K562 (cell line): ENCODE measurements around the gene TBXAS1. TPM values are rescaled to one million over a fixed set of nuclear protein-coding genes. Genes with fewer than 3 reads are reported as not detected.

Experiments
- ATF7 ChIP-seq: fragments of 450-650 bp; IDR thresholded peaks from 2 replicates; pipeline ENCODE4 v1.7.1; 2014; ENCODE audit warnings: mild to moderate bottlenecking, moderate library complexity
- BMI1 ChIP-seq: fragments of 150-350 bp; IDR thresholded peaks from 2 replicates; pipeline ENCODE4 v1.6.1; 2014; ENCODE audit warnings: low read length
- CREB1 ChIP-seq, 2 experiments: sonication (generic) in 1 of 2; formaldehyde crosslinking in 1 of 2; IDR thresholded peaks; 2 replicates each; pipeline versions ENCODE4 v1.6.1 to v1.8.0; 2012 to 2022; ENCODE audit warnings: inconsistent platforms in 1 of 2, mild to moderate bottlenecking in 1 of 2, missing genetic modification reagents in 1 of 2, moderate library complexity in 1 of 2
- DEAF1 ChIP-seq: fragments of 450-650 bp; formaldehyde crosslinking; IDR thresholded peaks from 2 replicates; pipeline ENCODE4 v1.4.0; 2020; ENCODE audit warnings: mild to moderate bottlenecking, moderate library complexity
- ETS1 ChIP-seq: conservative IDR thresholded peaks from 2 replicates; pipeline ENCODE4 v1.6.1; 2011; ENCODE audit warnings: low read depth, mild to moderate bottlenecking, low read length; ENCODE audit not compliant: control insufficient read depth
- ETV6 ChIP-seq, 3 experiments: fragments of 150-350 bp in 1 of 3; sonication (generic) in 1 of 3; formaldehyde crosslinking in 1 of 3; IDR thresholded peaks; 2 replicates each; pipeline versions ENCODE4 v1.6.1 to v1.8.0; 2014 to 2022; ENCODE audit warnings: borderline replicate concordance in 2 of 3, low read depth in 2 of 3, antibody characterized with exemption in 1 of 3, low read length in 1 of 3, mild to moderate bottlenecking in 1 of 3, missing genetic modification reagents in 1 of 3
- HNRNPH1 ChIP-seq: fragments of 200-400 bp; formaldehyde crosslinking; optimal IDR thresholded peaks from 2 replicates; pipeline ENCODE3; 2017; ENCODE audit warnings: low read depth, mild to moderate bottlenecking, low read length, moderate library complexity
- HOMEZ ChIP-seq: fragments of 250-450 bp; sonication (Bioruptor Pico); IDR thresholded peaks from 2 replicates; pipeline ENCODE4 v1.4.0; 2020; ENCODE audit warnings: mild to moderate bottlenecking, moderate library complexity
- ILF3 ChIP-seq: fragments of 450-650 bp; IDR thresholded peaks from 2 replicates; pipeline ENCODE4 v1.6.1; 2018; ENCODE audit warnings: antibody characterized with exemption, mild to moderate bottlenecking, moderate library complexity, borderline replicate concordance
- KAT8 ChIP-seq: fragments of 450-650 bp; IDR thresholded peaks from 2 replicates; pipeline ENCODE4 v1.6.1; 2016; ENCODE audit warnings: low read depth, mild to moderate bottlenecking
- MLX ChIP-seq, 2 experiments: fragments of 450-650 bp in 1 of 2; sonication (generic) in 1 of 2; formaldehyde crosslinking; conservative IDR thresholded peaks; 2 replicates each; pipeline versions ENCODE4 v1.4.0 to v1.8.1; 2020 to 2022; ENCODE audit warnings: mild to moderate bottlenecking in 1 of 2, missing genetic modification reagents in 1 of 2
- NUFIP1 ChIP-seq: fragments of 450-650 bp; IDR thresholded peaks from 2 replicates; pipeline ENCODE4 v1.6.1; 2018; ENCODE audit not compliant: partially characterized antibody
- PHTF2 ChIP-seq: fragments of 250-450 bp; sonication (Bioruptor Pico); IDR thresholded peaks from 2 replicates; pipeline ENCODE4 v1.5.0; 2021; ENCODE audit warnings: mild to moderate bottlenecking
- POLR2AphosphoS2 ChIP-seq: IDR thresholded peaks from 2 replicates; pipeline ENCODE4 v1.6.1; 2012; ENCODE audit warnings: low read length, improper control_type of control experiment
- SOX6 ChIP-seq: fragments of 450-650 bp; IDR thresholded peaks from 2 replicates; pipeline ENCODE4 v1.6.1; 2014; ENCODE audit warnings: mild to moderate bottlenecking
- TAF15 ChIP-seq: fragments of 200-400 bp; formaldehyde crosslinking; IDR thresholded peaks from 2 replicates; pipeline ENCODE4 v1.6.1; 2017; ENCODE audit warnings: mild to moderate bottlenecking, low read depth, low read length, moderate library complexity
- TFAM ChIP-seq: fragments of 250-450 bp; sonication (Bioruptor Pico); conservative IDR thresholded peaks from 2 replicates; pipeline ENCODE4 v1.5.0; 2021; ENCODE audit warnings: mild to moderate bottlenecking, moderate library complexity
- YY1 ChIP-seq, 3 experiments: IDR thresholded peaks; 2 replicates each; pipeline ENCODE4 v1.6.1; 2011; ENCODE audit warnings: low read length in 2 of 3, mild to moderate bottlenecking in 2 of 3, moderate library complexity in 2 of 3, borderline replicate concordance in 1 of 3, control low read depth in 1 of 3, low read depth in 1 of 3; ENCODE audit not compliant: insufficient read depth in 3 of 3, insufficient replicate concordance in 2 of 3, control insufficient read depth in 1 of 3, insufficient read length in 1 of 3; ENCODE audit errors: extremely low read depth in 1 of 3
- ZKSCAN8 ChIP-seq: fragments of 200-800 bp; sonication (Bioruptor generic); IDR thresholded peaks from 2 replicates; pipeline ENCODE4 v1.6.1; 2016; ENCODE audit warnings: missing genetic modification characterization, missing compliant biosample characterization
- ZNF766 ChIP-seq: fragments of 200-800 bp; sonication (Bioruptor generic); conservative IDR thresholded peaks from 2 replicates; pipeline ENCODE4 v1.6.1; 2016; ENCODE audit warnings: missing genetic modification characterization, missing compliant biosample characterization
- polyA plus RNA-seq, 8 experiments: library from polyadenylated mRNA; depleted of rRNA in 4 of 8; stranded (reverse) in 5 of 8; unstranded in 3 of 8; fragments of >200 nt; fragmentation: Nextera tagmentation in 2 of 8; fragmentation: Illumina TruSeq in 1 of 8; extraction: Ambion mirVana in 2 of 8; extraction: Trizol in 1 of 8; gene quantifications; 2 replicates each; pipeline versions ENCODE4 v1.2.1 to v1.2.3, GENCODE V29; 2011 to 2014; ENCODE audit warnings: inconsistent platforms in 1 of 8, missing spikeins in 1 of 8
- total RNA-seq, 7 experiments: library from RNA; depleted of rRNA in 6 of 7; stranded (reverse); fragments of >200 nt in 6 of 7; fragmentation: Illumina TruSeq in 2 of 7; extraction: Trizol in 2 of 7; gene quantifications; 2 replicates each; pipeline versions ENCODE4 v1.2.1 to v1.2.3, GENCODE V29; 2011 to 2021; ENCODE audit warnings: low replicate concordance in 1 of 7

TBXAS1 gene
- total and polyA plus RNA-seq, 9 of the 15 experiments (the other 6 are each of a cell fraction or from before 2014, with no cell fraction given): 1.1 to 8.3 (median 1.9) TPM

- TF ChIP-seq DEAF1 (CRISPR knock-in tag) (0 out of 2 replicates have a peak, but pooled peaks have one; percentile 32), MLX (CRISPR knock-in tag; conservative IDR thresholded peaks at IDR 0.05) (no peak), ZKSCAN8 (CRISPR knock-in tag) (0 out of 2 replicates have a peak, but pooled peaks have one; percentile 19), BMI1 (no peak), YY1 (IDR thresholded peaks at IDR 0.05; ENCODE audit: borderline replicate concordance in 1 of 3, control insufficient read depth in 1 of 3, extremely low read depth in 1 of 3, insufficient read depth in 3 of 3, insufficient read length in 1 of 3, insufficient replicate concordance in 2 of 3, low read depth in 1 of 3, low read length in 2 of 3) (peak in 1 of 3 experiments; percentile 12), ILF3 (no peak), KAT8 (no peak), SOX6 (0 out of 2 replicates have a peak, but pooled peaks have one; percentile 6), TFAM (no peak), HOMEZ (CRISPR knock-in tag) (no peak), POLR2AphosphoS2 (no peak), CREB1 (IDR thresholded peaks at IDR 0.05) (no peak), CREB1 (CRISPR knock-in tag; IDR thresholded peaks at IDR 0.05) (no peak), ETV6 (IDR thresholded peaks at IDR 0.05; ENCODE audit: borderline replicate concordance in 1 of 2, low read depth in 2 of 2, low read length in 1 of 2) (0 out of 4 replicates have a peak, but pooled peaks of 1 of the 2 experiments have one; percentile 13), ETV6 (CRISPR knock-in tag; IDR thresholded peaks at IDR 0.05; ENCODE audit: borderline replicate concordance) (no peak), ETS1 (no peak), HNRNPH1 (no peak), ATF7 (0 out of 2 replicates have a peak, but pooled peaks have one; percentile 18), ZNF766 (CRISPR knock-in tag) (no peak), NUFIP1 (no peak), TAF15 (no peak), PHTF2 (no peak)
Measured at GRCh38 chr7:140005754-140006503, 176.9 kb downstream of the TBXAS1 start (continued).
